GM13977 (cell line): ENCODE measurements around the gene OR2K2.

Experiments
- DNase-seq: peaks from one replicate; pipeline ENCODE4 v3.0.0; 2012; ENCODE audit warnings: low spot score
- CTCF ChIP-seq: IDR thresholded peaks from 2 replicates; pipeline ENCODE4 v1.5.1; 2012; ENCODE audit warnings: mild to moderate bottlenecking, control low read depth; ENCODE audit not compliant: insufficient read depth; ENCODE audit errors: extremely low read depth, missing control alignments
- in situ Hi-C: fragments of 300-500 bp; cut with MboI; formaldehyde crosslinking; loops from one replicate; pipeline ENCODE4 v1.12.0; 2022; ENCODE audit warnings: low sequenced_read_pairs, low pct_unique_long_range_greater_than_20kb, mixed read lengths, inconsistent platforms; ENCODE audit not compliant: unreplicated experiment

OR2K2 gene

DNA sequence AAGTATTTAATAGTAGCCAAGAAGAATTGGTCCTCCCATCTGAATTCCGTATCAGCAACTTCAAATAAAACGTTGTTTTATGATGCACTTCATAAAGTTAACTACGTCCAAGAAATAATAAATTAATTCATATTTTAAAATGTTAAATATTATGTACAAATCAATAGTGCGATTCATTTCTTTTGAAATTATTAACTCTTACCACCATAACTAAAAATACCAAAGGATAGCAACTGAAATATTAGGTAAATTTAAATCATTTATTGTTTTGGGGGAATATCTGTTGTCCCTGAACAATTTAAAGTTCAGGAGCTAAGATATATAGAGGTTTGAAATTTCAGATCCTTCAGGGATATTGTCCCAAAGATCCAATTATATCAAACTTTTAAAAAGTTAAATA is at the start of gene OR2K2:
Gene OR2K2 (minus strand): TSS at position 101 of the 400 bp plus-strand sequence. CDS start 1,791 bp downstream, outside the sequence.
- in situ Hi-C loops = no loop called here

GRCh38 chr9:111375817-111376564 is 46.0 kb upstream of the OR2K2 start:
- in situ Hi-C loops = no loop called here
- no peak for DNase-seq
- TF ChIP-seq CTCF = no peak

More for the DNA sequence above, at the start of gene OR2K2:
- DNase-seq = no peak
- no peak for TF ChIP-seq CTCF

- no peak for TF ChIP-seq CTCF
- in situ Hi-C loops = no loop called here
Observed at GRCh38 chr9:111375062-111375461, 45.0 kb upstream of the OR2K2 start.

DNA sequence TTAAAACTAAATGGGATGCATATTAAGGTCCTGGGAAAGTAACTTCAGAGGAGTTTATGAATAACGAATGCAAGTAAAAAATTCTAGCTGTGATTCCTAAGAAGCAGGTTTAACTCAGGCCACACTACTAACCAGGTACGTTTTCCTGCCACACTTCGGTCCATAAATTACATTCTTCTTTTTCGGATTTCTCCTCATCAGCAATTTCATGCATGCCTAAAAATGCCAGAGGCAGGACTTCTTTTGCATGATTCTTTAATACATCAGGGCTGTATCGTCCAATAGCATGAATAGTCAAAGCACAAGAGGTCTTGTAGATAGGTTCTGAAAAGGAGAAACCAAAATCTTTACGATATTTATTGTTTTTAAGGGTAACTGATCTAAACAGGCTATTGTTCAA is 42.3 kb upstream of the OR2K2 start:
- no peak for DNase-seq
- no peak for TF ChIP-seq CTCF
- in situ Hi-C loops = no loop called here

More at GRCh38 chr9:111375062-111375461, 45.0 kb upstream of the OR2K2 start:
- no peak for DNase-seq

DNA sequence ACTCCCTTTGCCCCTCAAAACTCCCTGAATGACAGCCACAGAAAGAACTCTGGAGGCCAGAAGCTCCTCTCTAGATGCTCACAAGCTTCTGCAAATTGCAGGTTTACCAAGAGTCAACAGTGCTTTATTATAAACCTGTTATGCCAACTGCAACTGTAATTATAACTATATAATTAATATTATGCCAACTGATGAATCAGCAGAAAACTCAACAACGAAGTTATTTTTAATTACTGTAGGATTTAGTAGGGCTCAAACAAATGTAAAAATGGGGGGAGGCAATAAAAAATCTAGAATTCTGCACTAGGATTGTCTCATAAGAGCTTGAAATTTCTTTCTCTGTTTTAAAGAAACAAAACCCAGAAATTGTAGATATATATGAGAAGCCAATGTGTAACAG is 37.0 kb upstream of the OR2K2 start:
- in situ Hi-C loops = no loop called here
- TF ChIP-seq CTCF = no peak

GRCh38 chr9:111362526-111362925 is 32.5 kb upstream of the OR2K2 start:
- no peak for TF ChIP-seq CTCF
- in situ Hi-C loops = no loop called here
- DNase-seq = no peak

More for the DNA sequence above, 37.0 kb upstream of the OR2K2 start:
- DNase-seq = no peak

GRCh38 chr9:111360881-111361280 is 30.9 kb upstream of the OR2K2 start:
- no peak for TF ChIP-seq CTCF
- DNase-seq = no peak
- in situ Hi-C loops = no loop called here
